GM19463 (cell line): ENCODE data around the gene PKHD1.

Source experiments
- ATAC-seq: cut with Tn5 transposase; IDR thresholded peaks from one replicate; pipeline ENCODE4 v1.9.1; 2021; ENCODE audit warnings: mild to moderate bottlenecking, moderate library complexity; ENCODE audit not compliant: unreplicated experiment

The PKHD1 gene

GRCh38 chr6:52049252-52050050 lies 38.0 kb downstream of the PKHD1 start:
- peak; percentile 58 for ATAC-seq

GRCh38 chr6:52046456-52046855 lies 41.0 kb downstream of the PKHD1 start:
- no peak for ATAC-seq

GRCh38 chr6:52045481-52045880 lies 41.9 kb downstream of the PKHD1 start:
- ATAC-seq: no peak

- ATAC-seq: no peak
Observed at GRCh38 chr6:52045033-52045432, 42.4 kb downstream of the PKHD1 start.

- ATAC-seq: no peak
Observed at GRCh38 chr6:52042141-52042885, 45.1 kb downstream of the PKHD1 start.

- no peak for ATAC-seq
Observed at GRCh38 chr6:52041134-52041533, 46.3 kb downstream of the PKHD1 start.

- ATAC-seq: no peak
Observed at GRCh38 chr6:52027699-52028098, 59.7 kb downstream of the PKHD1 start.

- no peak for ATAC-seq
Observed at GRCh38 chr6:52024451-52025068, 62.9 kb downstream of the PKHD1 start.

GRCh38 chr6:52022675-52023074 lies 64.7 kb downstream of the PKHD1 start:
- no peak for ATAC-seq

- no peak for ATAC-seq
Observed at GRCh38 chr6:52020945-52021570, 66.4 kb downstream of the PKHD1 start.

- no peak for ATAC-seq
Observed at GRCh38 chr6:52019881-52020280, 67.5 kb downstream of the PKHD1 start.

GRCh38 chr6:52019092-52019491 lies 68.3 kb downstream of the PKHD1 start:
- no peak for ATAC-seq

GRCh38 chr6:52016915-52017748 lies 70.3 kb downstream of the PKHD1 start:
- ATAC-seq: no peak

- no peak for ATAC-seq
Observed at GRCh38 chr6:52015953-52016352, 71.5 kb downstream of the PKHD1 start.

- ATAC-seq: no peak
Observed at GRCh38 chr6:52014391-52014790, 73.0 kb downstream of the PKHD1 start.

GRCh38 chr6:52013035-52013434 lies 74.4 kb downstream of the PKHD1 start:
- no peak for ATAC-seq

GRCh38 chr6:52012582-52012981 lies 74.8 kb downstream of the PKHD1 start:
- ATAC-seq: no peak

GRCh38 chr6:52010806-52011205 lies 76.6 kb downstream of the PKHD1 start:
- ATAC-seq: no peak

GRCh38 chr6:52010145-52010544 lies 77.3 kb downstream of the PKHD1 start:
- ATAC-seq: no peak

- no peak for ATAC-seq
Observed at GRCh38 chr6:52009466-52010140, 77.8 kb downstream of the PKHD1 start.
